ENCODE results near the gene FANCL.
"Not testable (repeated sequence)": the region's sequence is repeated elsewhere in the genome, so short reads cannot be mapped to it uniquely, and the experiment has no call there.

The FANCL gene

GRCh38 chr2:58180175-58180574 lies 61.0 kb downstream of the FANCL start:
- H4K91ac ChIP-seq (ENCODE audit: low read length); H3K4me3 ChIP-seq (ENCODE audit: insufficient read depth in 1 of 2, low read depth in 1 of 2, low read length in 2 of 2); H2BK120ac ChIP-seq (ENCODE audit: low read depth, low read length); H2BK12ac ChIP-seq (ENCODE audit: low read length in 2 of 2); H2AFZ ChIP-seq (ENCODE audit: low read depth, low read length); H2AK5ac ChIP-seq (ENCODE audit: low read length, severe bottlenecking); H3K23ac ChIP-seq (ENCODE audit: low read length in 2 of 2); H3K18ac ChIP-seq (ENCODE audit: low read depth in 1 of 2, low read length in 2 of 2); H3K4ac ChIP-seq (ENCODE audit: low read depth in 1 of 2, low read length in 2 of 2); H3K27ac ChIP-seq (ENCODE audit: low read length, poor library complexity, severe bottlenecking); H3K79me1 ChIP-seq (replicated peaks; ENCODE audit: low read length, poor library complexity, severe bottlenecking); H3K9me3 ChIP-seq (ENCODE audit: control insufficient read depth, low read length); H4K8ac ChIP-seq (ENCODE audit: low read length); DNase-seq; H2BK5ac ChIP-seq (ENCODE audit: low read depth, low read length, poor library complexity, severe bottlenecking); H3K4me2 ChIP-seq (ENCODE audit: low read length, poor library complexity, severe bottlenecking); H3K9ac ChIP-seq (ENCODE audit: low read length); H3K4me1 ChIP-seq (ENCODE audit: control insufficient read depth, insufficient read depth, low read depth, low read length); H3K27me3 ChIP-seq (ENCODE audit: control insufficient read depth in 1 of 2, insufficient read depth in 1 of 2, low read length in 2 of 2); H3K36me3 ChIP-seq (ENCODE audit: control insufficient read depth in 1 of 2, insufficient read depth in 2 of 2, low read depth in 1 of 2, low read length in 2 of 2); H2BK15ac ChIP-seq (ENCODE audit: low read depth, poor library complexity, severe bottlenecking); H3K14ac ChIP-seq (ENCODE audit: low read length in 2 of 2): not testable (repeated sequence)
- 92% methylated on average over 2 of the region's 3 CpGs for WGBS

DNA sequence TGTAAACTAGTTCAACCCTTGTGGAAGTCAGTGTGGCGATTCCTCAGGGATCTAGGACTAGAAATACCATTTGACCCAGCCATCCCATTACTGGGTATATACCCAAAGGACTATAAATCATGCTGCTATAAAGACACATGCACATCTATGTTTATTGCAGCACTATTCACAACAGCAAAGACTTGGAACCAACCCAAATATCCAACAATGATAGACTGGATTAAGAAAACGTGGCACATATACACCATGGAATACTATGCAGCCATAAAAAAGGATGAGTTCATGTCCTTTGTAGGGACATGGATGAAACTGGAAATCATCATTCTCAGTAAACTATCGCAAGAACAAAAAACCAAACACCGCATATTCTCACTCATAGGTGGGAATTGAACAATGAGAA lies 63.9 kb downstream of the FANCL start:
- H3K9me3 ChIP-seq (ENCODE audit: control insufficient read depth, low read length); H3K36me3 ChIP-seq (ENCODE audit: control insufficient read depth in 1 of 2, insufficient read depth in 2 of 2, low read depth in 1 of 2, low read length in 2 of 2): not testable (repeated sequence)
- no CpG with 5 or more reads among the region's 4 CpGs for WGBS

DNA sequence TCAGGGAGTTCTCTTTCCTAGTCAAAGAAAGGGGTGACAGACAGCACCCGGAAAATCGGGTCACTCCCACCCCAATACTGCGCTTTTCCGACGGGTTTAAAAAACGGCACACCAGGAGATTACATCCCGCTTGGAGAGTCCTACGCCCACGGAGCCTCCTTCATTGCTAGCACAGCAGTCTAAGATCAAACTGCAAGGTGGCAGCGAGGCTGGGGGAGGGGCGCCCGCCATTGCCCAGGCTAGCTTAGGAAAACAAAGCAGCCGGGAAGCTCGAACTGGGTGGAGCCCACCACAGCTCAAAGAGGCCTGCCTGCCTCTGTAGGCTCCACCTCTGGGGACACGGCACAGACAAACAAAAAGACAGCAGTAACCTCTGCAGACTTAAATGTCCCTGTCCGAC lies 69.3 kb downstream of the FANCL start:
- H2BK5ac ChIP-seq (ENCODE audit: low read depth, low read length, poor library complexity, severe bottlenecking); H3K14ac ChIP-seq (ENCODE audit: low read length in 2 of 2); H2AFZ ChIP-seq (ENCODE audit: low read depth, low read length); H4K91ac ChIP-seq (ENCODE audit: low read length); H3K4me1 ChIP-seq (ENCODE audit: control insufficient read depth, insufficient read depth, low read depth, low read length); H3K4me3 ChIP-seq (ENCODE audit: insufficient read depth in 1 of 2, low read depth in 1 of 2, low read length in 2 of 2); H2AK5ac ChIP-seq (ENCODE audit: low read length, severe bottlenecking); H3K27me3 ChIP-seq (ENCODE audit: control insufficient read depth in 1 of 2, insufficient read depth in 1 of 2, low read length in 2 of 2); H3K36me3 ChIP-seq (ENCODE audit: control insufficient read depth in 1 of 2, insufficient read depth in 2 of 2, low read depth in 1 of 2, low read length in 2 of 2); H2BK15ac ChIP-seq (ENCODE audit: low read depth, poor library complexity, severe bottlenecking); H3K27ac ChIP-seq (ENCODE audit: low read length, poor library complexity, severe bottlenecking); DNase-seq; H2BK12ac ChIP-seq (ENCODE audit: low read length in 2 of 2); H3K9ac ChIP-seq (ENCODE audit: low read length); H3K23ac ChIP-seq (ENCODE audit: low read length in 2 of 2); H3K4me2 ChIP-seq (ENCODE audit: low read length, poor library complexity, severe bottlenecking); H3K4ac ChIP-seq (ENCODE audit: low read depth in 1 of 2, low read length in 2 of 2); H3K79me1 ChIP-seq (replicated peaks; ENCODE audit: low read length, poor library complexity, severe bottlenecking); H3K18ac ChIP-seq (ENCODE audit: low read depth in 1 of 2, low read length in 2 of 2); H4K8ac ChIP-seq (ENCODE audit: low read length); H2BK120ac ChIP-seq (ENCODE audit: low read depth, low read length): not testable (repeated sequence)
- WGBS = 85% methylated on average over 16 of the region's 16 CpGs
- H3K9me3 ChIP-seq (ENCODE audit: control insufficient read depth, low read length) = peaks cover 10% of the 10 kb centered on the region

More for the DNA sequence above, 63.9 kb downstream of the FANCL start:
- not testable (repeated sequence) for H3K4me3 ChIP-seq (ENCODE audit: insufficient read depth in 1 of 2, low read depth in 1 of 2, low read length in 2 of 2); H3K14ac ChIP-seq (ENCODE audit: low read length in 2 of 2); H4K91ac ChIP-seq (ENCODE audit: low read length); H3K4me1 ChIP-seq (ENCODE audit: control insufficient read depth, insufficient read depth, low read depth, low read length); H2BK15ac ChIP-seq (ENCODE audit: low read depth, poor library complexity, severe bottlenecking); H2BK12ac ChIP-seq (ENCODE audit: low read length in 2 of 2); H3K23ac ChIP-seq (ENCODE audit: low read length in 2 of 2); DNase-seq; H3K4me2 ChIP-seq (ENCODE audit: low read length, poor library complexity, severe bottlenecking); H2BK120ac ChIP-seq (ENCODE audit: low read depth, low read length); H2BK5ac ChIP-seq (ENCODE audit: low read depth, low read length, poor library complexity, severe bottlenecking); H2AK5ac ChIP-seq (ENCODE audit: low read length, severe bottlenecking); H3K79me1 ChIP-seq (replicated peaks; ENCODE audit: low read length, poor library complexity, severe bottlenecking); H3K27ac ChIP-seq (ENCODE audit: low read length, poor library complexity, severe bottlenecking); H2AFZ ChIP-seq (ENCODE audit: low read depth, low read length); H3K18ac ChIP-seq (ENCODE audit: low read depth in 1 of 2, low read length in 2 of 2); H3K27me3 ChIP-seq (ENCODE audit: control insufficient read depth in 1 of 2, insufficient read depth in 1 of 2, low read length in 2 of 2); H4K8ac ChIP-seq (ENCODE audit: low read length); H3K4ac ChIP-seq (ENCODE audit: low read depth in 1 of 2, low read length in 2 of 2); H3K9ac ChIP-seq (ENCODE audit: low read length)

GRCh38 chr2:58170334-58170933 lies 70.7 kb downstream of the FANCL start:
- 90% methylated on average over 5 of the region's 7 CpGs for WGBS

More at GRCh38 chr2:58170334-58170933, 70.7 kb downstream of the FANCL start:
- H2AK5ac ChIP-seq (ENCODE audit: low read length, severe bottlenecking); H3K79me1 ChIP-seq (replicated peaks; ENCODE audit: low read length, poor library complexity, severe bottlenecking); H2BK5ac ChIP-seq (ENCODE audit: low read depth, low read length, poor library complexity, severe bottlenecking); H3K27me3 ChIP-seq (ENCODE audit: control insufficient read depth in 1 of 2, insufficient read depth in 1 of 2, low read length in 2 of 2); H3K14ac ChIP-seq (ENCODE audit: low read length in 2 of 2); H3K4me3 ChIP-seq (ENCODE audit: insufficient read depth in 1 of 2, low read depth in 1 of 2, low read length in 2 of 2); H4K91ac ChIP-seq (ENCODE audit: low read length); H3K23ac ChIP-seq (ENCODE audit: low read length in 2 of 2); H3K9ac ChIP-seq (ENCODE audit: low read length); DNase-seq; H4K8ac ChIP-seq (ENCODE audit: low read length); H2AFZ ChIP-seq (ENCODE audit: low read depth, low read length); H2BK120ac ChIP-seq (ENCODE audit: low read depth, low read length); H2BK12ac ChIP-seq (ENCODE audit: low read length in 2 of 2); H3K4ac ChIP-seq (ENCODE audit: low read depth in 1 of 2, low read length in 2 of 2); H3K18ac ChIP-seq (ENCODE audit: low read depth in 1 of 2, low read length in 2 of 2); H3K27ac ChIP-seq (ENCODE audit: low read length, poor library complexity, severe bottlenecking); H3K36me3 ChIP-seq (ENCODE audit: control insufficient read depth in 1 of 2, insufficient read depth in 2 of 2, low read depth in 1 of 2, low read length in 2 of 2); H3K4me1 ChIP-seq (ENCODE audit: control insufficient read depth, insufficient read depth, low read depth, low read length); H3K4me2 ChIP-seq (ENCODE audit: low read length, poor library complexity, severe bottlenecking); H2BK15ac ChIP-seq (ENCODE audit: low read depth, poor library complexity, severe bottlenecking): not testable (repeated sequence)
- peaks cover 10% of the 10 kb centered on the region for H3K9me3 ChIP-seq (ENCODE audit: control insufficient read depth, low read length)

All from mesenchymal stem cell (in vitro differentiated cells and primary cell).